ENCODE results near the gene IL17D.
"Not testable (repeated sequence)": the region's sequence is repeated elsewhere in the genome, so short reads cannot be mapped to it uniquely, and the experiment has no call there.

Gene IL17D, protein sequence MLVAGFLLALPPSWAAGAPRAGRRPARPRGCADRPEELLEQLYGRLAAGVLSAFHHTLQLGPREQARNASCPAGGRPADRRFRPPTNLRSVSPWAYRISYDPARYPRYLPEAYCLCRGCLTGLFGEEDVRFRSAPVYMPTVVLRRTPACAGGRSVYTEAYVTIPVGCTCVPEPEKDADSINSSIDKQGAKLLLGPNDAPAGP

DNA sequence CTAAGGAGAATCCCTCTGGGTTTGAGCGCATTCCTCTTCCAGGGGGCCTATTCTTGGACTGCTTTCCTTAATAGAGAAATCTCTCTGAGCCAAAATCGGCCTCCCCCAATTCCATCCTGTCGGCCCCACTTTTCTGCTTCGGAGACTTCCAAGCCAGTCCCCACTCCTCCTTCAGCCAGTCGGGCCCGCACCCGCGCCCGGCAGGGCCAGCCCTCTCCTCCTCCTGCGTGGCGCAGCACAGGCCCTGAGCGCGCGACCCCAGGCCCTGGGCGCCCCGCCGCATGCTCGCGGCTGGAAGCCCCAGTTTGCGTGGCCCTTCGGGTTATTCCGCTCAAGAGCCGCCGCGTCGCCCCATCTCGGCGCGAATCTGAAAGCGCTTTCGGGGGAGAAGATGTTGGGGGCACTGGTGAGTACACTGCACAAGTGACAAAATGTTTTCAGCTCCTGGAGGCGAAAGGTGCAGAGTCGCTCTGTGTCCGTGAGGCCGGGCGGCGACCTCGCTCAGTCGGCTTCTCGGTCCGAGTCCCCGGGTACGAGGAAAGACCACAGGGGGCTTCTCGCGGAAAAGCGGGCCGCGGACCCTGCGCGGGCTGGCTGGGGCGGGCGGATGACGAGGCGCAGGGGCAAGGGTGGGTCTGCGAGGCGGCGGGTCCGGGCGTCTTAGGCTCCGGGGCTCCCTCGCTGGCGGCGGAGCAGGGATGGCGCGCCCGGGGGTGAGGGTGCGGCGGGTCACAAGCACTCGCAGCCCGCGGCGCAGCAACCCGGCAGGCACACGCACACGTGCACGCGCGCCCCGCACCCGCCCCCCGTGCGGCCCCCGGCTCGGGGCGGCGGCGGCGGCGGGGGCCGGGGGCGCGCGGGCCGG lies at the start of gene IL17D:
IL17D (plus strand) TSS at position 785 of the 865 bp plus-strand sequence. CDS start 303 bp downstream, outside the sequence.
- no peak for DNase-seq (ENCODE audit: low read depth in 3 of 3)

DNA sequence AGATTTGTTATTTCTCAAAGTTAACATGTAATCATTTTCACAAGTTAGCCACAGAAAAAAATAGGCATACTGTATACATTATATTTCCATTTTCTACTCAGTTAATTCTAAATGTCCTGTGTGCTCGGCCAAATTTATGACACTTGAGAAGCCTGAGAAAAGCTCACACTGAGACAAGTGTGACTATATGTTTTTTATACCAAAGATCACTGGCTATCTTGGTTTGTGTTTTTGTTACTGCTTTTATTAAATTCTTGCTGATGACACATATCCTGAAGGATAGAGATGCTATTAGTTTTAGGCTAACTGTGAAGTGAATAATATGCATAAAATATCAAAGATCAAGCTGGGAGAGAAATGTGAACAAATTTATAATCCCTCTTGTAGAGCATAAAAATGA lies 49.3 kb upstream of the IL17D start:
- DNase-seq (ENCODE audit: low read depth in 3 of 3) = no peak

DNA sequence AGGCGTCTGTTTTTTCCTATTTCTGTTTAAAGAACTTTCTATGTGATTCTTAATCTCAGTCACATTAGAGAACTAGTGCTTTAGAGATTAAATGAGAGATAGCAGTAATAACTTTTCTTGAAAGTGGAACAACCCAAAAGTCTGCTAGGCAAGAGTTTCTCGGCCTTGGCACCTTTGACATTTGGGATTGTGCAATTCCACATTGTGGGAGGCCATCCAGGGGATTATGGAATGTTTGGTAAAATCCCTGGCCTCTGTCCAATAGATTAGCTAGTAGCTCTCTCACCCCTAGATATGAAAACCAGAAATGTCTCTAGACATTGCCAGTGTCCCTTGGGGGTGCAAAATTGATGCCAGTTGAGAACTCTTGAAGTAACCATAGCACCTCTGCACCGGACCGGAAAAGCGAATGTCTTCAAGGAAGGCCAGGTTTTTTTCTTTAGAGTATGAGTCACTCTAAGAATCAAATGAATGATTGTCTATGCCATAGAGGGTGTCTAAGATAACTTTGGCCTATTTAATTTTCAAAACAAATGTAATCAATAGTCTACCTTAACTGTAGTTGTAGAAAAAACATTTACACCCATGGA lies 45.0 kb upstream of the IL17D start:
- DNase-seq (ENCODE audit: low read depth in 3 of 3) = no peak

DNA sequence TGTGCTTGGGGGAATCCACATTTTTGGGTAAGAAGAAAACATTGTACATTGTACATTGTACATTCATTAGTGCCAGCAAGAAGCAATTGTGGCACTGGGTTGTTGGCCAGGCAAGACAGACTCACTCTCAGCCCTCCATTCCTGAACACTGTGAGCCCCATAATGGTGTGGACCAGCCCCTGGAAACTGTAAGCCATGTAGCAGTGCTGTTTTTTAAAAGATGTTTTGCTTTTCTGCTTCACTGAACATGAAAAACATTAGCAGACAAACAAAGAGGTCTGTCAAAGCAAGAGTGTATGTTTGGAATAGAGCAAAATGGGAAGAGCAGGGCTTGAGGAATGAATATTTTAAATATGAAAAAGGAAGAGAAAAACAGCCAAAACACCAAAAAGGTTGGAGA lies 39.1 kb upstream of the IL17D start:
- DNase-seq (ENCODE audit: low read depth in 3 of 3) = no peak

DNA sequence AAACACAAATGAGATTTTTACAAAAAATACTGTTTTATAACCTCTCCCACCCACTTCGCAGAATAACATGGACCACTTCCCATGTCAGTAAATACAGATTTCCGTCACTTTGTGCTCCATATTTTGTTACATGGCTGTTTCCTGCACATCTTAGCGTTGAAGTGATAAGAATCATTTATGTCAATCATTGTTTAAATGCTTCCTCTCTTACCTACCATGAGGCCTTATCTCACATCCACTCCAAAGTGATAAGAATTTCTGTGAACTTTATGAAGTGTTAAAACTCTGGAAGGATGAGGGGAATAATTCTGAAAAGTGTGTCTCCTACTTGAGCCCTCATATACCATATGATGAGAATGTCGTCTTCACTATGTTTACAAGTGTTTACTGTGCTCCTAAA lies 36.6 kb upstream of the IL17D start:
- DNase-seq (ENCODE audit: low read depth in 3 of 3) = no peak

DNA sequence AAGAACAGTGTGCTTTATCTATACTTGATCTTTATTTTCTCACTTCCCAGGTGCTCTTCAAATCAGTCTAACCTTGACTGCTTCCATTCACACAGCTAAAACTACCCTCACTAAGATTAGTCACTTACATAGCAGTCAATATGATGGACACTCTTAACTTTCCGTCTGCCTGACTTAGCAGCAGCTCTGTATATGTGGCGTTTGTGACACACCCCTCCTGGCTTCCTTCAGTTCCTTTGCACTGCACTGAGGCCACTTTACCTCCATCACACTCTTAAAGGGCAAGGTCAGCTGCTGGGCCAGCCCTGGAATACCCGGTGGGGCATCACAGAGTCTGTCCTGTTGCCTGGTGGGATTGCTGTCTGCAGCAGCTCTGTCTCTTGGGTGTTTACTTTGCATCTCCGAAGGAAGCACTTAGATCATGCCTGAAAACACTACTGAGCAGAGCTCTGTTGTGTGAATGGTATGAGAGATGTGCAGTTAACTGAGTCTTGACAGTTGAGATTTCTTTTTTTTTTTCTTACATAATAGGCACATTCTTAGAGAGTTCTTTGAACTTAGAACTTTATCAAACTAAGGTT lies 35.6 kb upstream of the IL17D start:
- no peak for DNase-seq (ENCODE audit: low read depth in 3 of 3)

DNA sequence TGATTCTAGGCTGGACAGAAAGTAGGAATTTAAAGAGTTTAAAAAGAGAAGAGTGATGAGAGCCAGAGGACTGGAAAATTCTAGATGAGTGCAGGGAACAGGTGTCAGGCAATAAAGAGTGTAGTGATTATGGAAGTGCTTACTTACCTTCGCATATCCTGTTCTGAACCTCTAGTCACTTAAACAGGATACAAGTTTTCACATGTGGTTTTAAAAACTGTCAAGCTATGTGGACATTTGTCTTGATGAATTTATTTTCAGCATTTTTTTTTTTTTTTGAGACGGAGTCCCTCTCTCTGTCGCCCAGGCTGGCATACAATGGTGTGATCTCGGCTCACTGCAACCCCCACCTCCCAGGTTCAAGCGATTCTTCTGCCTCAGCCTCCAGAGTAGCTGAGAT lies 34.3 kb upstream of the IL17D start:
- DNase-seq (ENCODE audit: low read depth in 3 of 3) = no peak

DNA sequence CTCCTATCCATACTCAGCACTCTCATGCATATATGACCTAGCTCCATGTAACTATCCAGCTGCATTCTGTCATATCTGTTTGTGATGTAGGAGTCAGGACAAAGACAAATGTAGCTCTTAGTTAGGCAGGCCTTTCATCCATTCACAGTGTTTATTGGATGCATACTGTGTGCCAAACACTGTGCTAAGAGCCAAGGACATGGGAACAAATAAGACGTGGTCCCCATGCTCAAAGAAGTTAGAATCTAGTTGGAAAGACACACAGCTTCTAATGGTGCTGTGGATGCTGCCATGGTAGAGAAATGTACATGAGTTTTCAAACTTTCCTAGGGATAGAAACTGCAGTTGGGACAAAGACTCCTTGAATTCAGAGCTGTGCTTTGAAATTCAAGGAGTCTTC lies 31.7 kb upstream of the IL17D start:
- no peak for DNase-seq (ENCODE audit: low read depth in 3 of 3)

DNA sequence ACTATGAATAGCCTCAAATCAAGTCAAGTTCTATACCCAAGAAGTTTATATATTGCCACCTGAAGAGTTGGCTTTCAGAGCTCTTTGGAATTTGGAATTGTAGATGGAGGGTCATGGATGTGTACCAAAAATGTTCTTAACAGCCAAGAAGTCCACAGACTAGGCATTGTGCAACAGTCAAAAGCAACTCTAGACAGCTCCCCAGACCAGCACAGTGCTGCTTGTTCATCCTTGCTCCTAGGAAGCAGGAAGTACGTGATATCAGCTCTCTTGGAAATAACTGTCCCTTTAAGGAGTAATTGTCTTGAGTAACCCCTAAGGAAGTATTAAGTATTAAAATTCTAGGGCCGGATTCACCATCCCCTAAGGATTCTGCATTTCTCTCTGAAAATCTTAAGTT lies 30.7 kb upstream of the IL17D start:
- no peak for DNase-seq (ENCODE audit: low read depth in 3 of 3)

DNA sequence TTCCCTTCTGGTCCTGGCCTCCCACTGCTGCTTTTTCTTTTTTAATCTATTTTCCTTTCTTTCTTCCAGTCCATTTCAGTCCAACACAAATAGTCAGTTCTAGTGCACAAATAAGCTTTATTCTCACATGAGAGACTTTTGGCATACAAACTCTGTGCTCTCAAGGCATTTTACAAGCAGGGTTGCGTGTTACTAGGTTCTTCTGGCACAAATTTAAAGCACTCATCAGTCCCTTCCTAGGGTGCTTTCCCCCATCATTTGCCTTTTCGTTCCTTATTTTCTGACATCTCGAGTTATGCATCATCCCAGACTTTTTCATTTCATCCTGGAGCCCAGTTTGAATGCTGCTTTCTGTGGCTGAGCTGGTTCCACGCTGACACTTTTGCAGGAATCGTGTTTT lies 29.8 kb upstream of the IL17D start:
- DNase-seq (ENCODE audit: low read depth in 3 of 3) = no peak

DNA sequence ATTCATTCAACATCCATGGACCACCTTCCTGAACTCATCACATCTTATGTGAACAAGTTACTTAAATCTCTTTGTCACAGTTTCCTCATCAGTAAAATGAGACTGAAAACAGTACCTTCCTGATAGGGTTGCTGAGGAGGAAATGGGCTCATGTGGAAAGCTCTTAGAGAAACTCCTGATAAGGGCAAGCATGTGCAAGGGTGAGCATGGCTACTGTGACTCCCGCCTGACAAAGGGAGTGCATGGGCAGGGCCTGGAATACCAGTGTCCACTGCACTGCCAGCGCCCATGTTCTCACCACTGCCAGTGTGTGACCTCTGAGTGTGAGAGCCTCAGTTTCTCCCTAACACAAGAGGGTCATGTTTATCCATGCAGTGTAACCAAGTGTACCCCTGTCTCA lies 27.3 kb upstream of the IL17D start:
- no peak for DNase-seq (ENCODE audit: low read depth in 3 of 3)

DNA sequence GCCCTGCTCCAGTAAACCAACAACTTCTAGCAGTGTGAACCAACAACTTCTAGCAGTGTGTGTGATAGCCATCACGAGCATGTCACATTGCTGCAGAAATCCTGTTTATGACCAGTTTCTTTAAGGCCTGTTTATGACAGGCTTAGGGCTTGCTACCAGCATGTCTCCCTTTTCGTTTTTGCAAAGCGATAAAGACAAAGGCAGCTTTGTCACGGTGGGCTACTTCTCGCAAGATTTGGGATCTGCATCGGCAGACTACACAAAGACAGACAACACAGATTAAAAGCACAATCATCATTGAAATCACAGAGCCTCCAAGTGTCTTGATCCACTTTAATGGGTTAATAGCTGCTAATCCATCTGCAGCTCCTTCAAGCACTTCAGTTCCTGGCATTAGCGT lies 24.9 kb upstream of the IL17D start:
- not testable (repeated sequence) for DNase-seq (ENCODE audit: low read depth in 3 of 3)

DNA sequence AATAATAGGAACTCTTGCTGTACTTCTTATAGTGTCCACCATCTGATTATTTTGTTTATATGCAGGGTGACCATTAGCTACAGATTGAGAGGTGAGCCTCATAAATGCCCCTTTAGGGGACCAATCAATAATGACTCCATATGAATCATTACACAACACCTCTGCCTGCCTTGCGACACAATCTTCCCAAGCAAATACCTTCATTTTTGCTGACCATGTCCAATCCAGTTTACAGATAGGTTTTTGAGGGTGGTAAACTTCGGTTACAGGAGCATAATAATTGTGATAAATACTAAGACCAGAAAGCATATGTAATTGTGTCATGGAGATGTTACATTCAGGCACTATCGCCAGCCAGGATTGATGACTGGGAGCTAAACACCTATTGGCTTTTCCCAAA lies 23.6 kb upstream of the IL17D start:
- DNase-seq (ENCODE audit: low read depth in 3 of 3) = no peak

DNA sequence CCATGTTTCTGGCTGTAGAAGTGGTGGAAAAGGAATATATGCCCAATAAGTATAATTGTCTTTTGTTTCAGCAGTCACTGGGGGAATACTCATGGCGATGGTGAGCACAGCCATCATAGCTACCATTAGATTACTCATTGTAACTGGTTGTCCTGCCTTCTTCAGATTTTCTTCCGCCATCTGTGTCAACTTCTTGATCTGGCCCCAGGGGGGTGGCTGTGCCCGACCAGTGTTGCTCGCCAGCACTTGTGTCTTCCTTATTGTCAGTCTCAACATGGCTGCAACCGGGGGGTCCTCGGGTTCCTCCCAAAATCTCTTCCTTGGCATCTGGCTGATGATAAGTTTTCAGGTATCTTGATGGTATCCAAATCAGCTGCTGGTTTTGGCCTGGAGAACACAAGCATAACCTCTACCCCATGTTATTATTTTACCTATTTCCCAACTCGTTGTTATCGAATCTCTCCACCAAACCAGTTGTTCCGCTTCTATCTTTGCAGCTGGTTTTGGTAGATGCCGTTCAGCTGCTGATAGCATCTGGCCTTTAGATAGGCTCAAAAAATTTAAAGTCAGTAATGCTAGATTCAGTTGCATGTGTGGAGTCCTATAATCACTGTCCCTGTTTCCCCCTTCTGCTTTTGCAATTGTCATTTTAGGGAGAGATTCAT lies 23.0 kb upstream of the IL17D start:
- DNase-seq (ENCODE audit: low read depth in 3 of 3) = no peak

DNA sequence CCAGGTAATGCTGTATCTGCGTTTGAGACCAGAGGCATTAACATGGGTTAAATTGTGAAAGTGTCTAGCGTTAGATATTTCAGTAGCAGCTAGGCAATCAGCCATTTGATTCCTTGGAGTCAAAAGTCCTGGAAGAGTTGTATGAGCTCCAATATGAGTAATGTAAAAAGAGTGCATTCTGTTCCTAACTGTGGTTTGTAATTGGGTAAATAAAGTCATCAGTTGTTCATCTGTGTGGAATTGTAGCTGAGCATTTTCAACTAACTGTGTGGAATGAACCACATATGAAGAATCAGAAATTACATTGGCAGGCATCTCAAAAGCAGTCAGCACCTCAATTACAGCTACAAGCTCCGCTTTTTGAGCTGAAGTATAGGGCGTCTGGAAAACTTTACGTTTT lies 22.0 kb upstream of the IL17D start:
- not testable (repeated sequence) for DNase-seq (ENCODE audit: low read depth in 3 of 3)

DNA sequence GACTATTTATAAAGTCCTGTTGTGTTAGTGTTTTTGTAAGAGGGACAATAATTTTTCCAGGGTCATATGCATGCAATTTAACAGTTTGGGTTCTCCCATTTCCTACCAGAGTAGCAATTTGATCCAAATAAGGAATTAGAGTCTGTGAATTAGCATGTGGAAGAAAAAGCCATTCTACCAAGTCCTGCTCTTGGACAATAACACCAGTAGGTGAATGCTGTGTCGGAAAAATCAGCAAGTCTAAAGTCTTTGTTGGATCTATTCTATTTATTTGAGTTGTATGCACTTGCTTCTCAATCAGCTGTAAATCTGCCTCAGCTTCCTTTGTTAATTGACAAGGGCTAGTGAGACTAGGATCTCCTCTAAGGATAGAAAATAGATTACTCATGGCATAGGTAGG lies 21.4 kb upstream of the IL17D start:
- no peak for DNase-seq (ENCODE audit: low read depth in 3 of 3)

DNA sequence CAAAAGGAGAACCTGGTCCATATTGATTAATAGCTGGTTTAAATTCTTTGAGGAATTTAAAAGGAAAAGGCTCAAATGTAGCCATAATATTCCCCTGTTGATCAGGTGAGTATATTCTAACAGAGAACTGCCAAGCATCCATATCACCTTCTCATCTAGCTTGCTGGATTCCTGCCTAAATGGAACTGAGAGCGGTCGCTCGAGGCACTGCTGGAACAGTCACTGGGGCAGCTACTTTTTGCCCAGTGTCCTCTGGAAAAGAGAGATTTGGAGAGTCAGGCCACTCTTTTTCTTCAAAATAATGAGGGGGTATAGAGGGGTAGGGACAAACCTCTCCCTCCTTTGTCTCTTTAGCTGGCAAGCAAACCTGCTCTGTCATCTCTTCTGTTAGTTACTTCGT lies 19.5 kb upstream of the IL17D start:
- DNase-seq (ENCODE audit: low read depth in 3 of 3) = no peak

DNA sequence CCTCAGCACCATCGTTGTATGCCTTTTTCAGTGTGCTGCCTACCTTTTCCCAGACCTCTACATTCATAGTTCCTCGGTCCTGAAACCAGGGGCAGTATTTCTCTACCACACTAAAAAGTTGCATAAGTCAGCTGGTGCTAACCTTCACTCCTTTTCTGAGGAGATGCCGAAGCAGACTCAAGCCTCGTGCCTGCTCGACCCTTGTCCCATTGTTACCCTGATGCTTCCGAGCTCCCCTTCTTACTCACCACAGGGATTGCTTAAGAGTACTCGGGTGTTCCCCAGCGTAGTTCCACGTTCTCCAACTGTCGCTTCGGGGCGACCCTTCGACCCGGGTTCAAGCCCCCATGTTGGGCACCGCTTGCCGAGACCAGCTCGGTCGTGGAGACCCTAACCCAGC lies 19.0 kb upstream of the IL17D start:
- DNase-seq (ENCODE audit: low read depth in 3 of 3) = no peak

DNA sequence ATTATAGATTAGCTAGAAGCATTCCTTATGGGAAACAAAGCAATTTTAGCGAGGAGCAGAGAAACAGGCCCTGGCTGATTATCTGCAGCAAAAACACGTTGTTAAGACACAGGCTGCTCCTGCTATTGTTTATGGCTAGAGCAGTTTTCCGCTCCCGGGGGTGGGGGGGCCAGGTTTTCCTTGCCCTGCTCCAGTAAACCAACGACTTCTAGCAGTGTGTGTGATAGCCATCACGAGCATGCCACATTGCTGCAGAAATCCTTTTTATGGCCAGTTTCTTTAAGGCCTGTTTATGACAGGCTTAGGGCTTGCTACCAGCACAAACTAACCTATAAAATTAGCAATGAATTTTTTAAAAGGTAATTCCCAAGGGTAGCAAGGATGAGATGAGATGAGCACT lies 18.4 kb upstream of the IL17D start:
- DNase-seq (ENCODE audit: low read depth in 3 of 3) = no peak

DNA sequence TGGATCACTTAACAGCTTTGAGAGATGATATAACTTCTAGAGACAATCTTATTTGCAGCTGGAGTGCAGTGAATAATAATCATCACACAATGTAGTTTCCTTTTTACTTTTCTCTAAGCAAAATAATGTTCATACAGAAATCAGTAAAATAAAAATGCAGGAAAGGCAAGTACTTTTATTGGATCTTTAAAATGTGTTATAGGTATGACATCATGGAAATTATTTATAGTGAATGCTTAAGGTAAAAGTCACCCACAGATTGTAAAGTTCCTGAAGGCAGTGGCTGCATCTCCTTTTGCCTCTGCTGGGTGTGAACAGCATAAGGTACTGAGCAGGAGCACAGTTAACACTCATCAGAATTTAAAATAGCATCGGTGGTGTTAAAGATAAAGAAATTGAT lies 17.3 kb upstream of the IL17D start:
- no peak for DNase-seq (ENCODE audit: low read depth in 3 of 3)

DNA sequence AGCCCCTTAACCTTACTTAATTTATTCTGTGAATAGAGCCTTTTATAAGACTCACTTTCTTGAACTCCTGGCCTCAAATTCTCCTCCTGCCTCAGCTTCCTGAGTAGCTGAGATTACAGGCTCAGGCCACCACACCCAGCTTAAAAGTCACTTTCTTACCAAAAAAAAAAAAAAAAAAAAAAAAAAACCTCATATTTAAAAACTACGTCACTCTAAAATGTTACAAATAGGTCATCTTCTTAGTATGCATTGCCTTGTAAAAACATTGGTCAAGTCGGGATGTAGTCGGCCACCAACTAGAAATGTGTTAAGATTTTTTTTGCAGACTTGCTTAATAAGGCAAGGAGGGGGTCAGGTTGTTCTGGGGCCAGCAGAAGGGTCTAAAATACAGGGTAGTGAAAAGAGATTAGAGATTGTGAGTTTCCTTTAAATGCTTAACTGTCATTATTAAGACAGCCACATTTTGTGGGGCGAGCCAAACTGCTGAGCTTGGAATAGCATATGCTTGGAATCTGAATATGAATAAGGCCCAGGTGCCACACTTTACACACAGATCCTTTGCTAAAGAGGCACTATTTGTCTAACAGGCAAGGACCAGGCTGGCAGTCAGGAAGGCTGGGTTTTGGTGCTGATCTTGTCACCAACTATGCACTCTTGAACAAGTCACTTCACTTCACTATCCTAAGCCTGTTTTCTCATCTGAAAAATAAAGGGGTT lies 16.5 kb upstream of the IL17D start:
- no peak for DNase-seq (ENCODE audit: low read depth in 3 of 3)

DNA sequence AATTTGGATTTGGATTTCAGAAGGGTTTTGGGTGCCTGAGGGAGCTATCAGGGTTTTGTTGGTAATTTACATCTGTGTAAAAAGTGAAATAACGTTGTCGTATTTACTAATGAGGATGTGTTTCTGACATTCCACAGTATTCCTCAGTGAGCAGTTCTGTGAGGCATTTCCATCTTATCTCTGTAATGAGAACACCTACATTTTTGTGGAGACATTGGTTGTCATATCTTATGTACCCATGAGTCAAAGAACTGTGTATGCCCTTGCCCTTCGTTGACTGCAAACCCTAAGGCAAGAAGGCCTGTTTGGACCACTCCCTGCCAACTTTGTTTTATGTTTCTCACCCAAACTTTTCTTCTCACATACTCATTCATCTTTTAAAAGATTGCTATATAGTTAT lies 14.2 kb upstream of the IL17D start:
- no peak for DNase-seq (ENCODE audit: low read depth in 3 of 3)
